GM12891 (cell line): ENCODE measurements around the gene KLB.

Experiments
- PAX5 ChIP-seq: IDR thresholded peaks from 2 replicates; pipeline ENCODE4 v1.6.1; 2011; ENCODE audit warnings: low read length, moderate library complexity, mild to moderate bottlenecking; ENCODE audit not compliant: insufficient read depth, severe bottlenecking
- POLR2A ChIP-seq: IDR thresholded peaks from 2 replicates; pipeline ENCODE4 v1.6.1; 2011; ENCODE audit warnings: low read depth, low read length, control low read depth
- POLR2AphosphoS5 ChIP-seq: IDR thresholded peaks from 2 replicates; pipeline ENCODE4 v1.6.1; 2011; ENCODE audit warnings: low read depth, low read length, control low read depth
- TAF1 ChIP-seq: IDR thresholded peaks from 2 replicates; pipeline ENCODE4 v1.6.1; 2011; ENCODE audit warnings: low read depth, low read length, control low read depth

DNA sequence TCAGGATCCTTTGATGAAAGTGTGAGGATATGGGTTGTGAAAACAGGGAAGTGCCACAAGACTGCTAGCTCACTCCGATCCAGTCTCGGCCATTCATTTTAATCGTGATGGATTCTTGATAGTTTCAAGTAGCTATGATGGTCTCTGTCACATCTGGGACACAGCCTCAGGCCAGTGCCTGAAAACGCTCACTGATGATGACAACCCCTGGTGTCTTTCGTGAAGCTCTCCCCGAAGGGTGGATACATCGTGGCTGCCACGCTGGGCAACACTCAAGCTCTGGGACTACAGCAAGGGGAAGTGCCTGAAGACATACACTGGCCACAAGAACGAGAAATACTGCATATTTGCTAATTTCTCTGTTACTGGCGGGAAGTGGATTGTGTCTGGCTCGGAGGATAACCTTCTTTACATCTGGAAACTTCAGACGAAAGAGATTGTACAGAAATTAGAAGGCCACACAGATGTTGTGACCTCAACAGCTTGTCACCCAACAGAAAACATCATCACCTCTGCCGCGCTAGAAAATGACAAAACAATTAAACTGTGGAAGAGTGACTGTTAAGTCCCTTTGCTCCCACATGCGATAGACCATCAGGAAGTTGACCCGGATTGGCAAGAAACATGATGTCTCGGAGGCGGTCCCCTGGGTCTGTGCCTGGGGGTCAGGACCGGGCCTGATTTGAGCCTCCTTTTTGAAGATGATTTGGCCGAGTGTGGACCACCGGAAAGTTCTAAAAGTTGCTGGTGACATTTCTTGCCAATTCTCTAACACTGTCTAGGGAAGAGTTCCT lies 74.4 kb downstream of the KLB start:
- TF ChIP-seq POLR2AphosphoS5 (no peak), TAF1 (no peak), POLR2A (no peak), PAX5 (no peak)
